Panc1 (cell line): ENCODE measurements around the gene CYP27A1. TPM values are rescaled to one million over a fixed set of nuclear protein-coding genes. Genes with fewer than 3 reads are reported as not detected.

Source experiments
- ATAC-seq: fragments of 200-7000 bp; cut with Tn5 transposase; 2 replicates; pipeline ENCODE4 v1.9.1; 2020; ENCODE audit warnings: mild to moderate bottlenecking, moderate library complexity
- BruUV-seq: library from RNA; stranded (reverse); fragments of 400-500 nt; replicated peaks from 2 replicates; lab custom pipeline; 2021; lab: Mats Ljungman, UMichigan
- CTCF ChIA-PET: fragments of 300-600 bp; sonication (Branson Sonifier 250); formaldehyde crosslinking; loops from one replicate; lab custom pipeline; 2022; ENCODE audit warnings: antibody characterized with exemption; lab: Charles Lee
- POLR2A ChIA-PET: fragments of 300-600 bp; sonication (Branson Sonifier 250); formaldehyde crosslinking; loops from one replicate; lab custom pipeline; 2022; ENCODE audit warnings: antibody characterized with exemption; lab: Charles Lee
- DNase-seq: peaks from one replicate; pipeline ENCODE4 v3.0.0-alpha.2; 2010; ENCODE audit warnings: low read depth, low spot score
- H3K27ac ChIP-seq: 2 replicates; pipeline ENCODE4 v1.5.1; 2011; ENCODE audit warnings: mild to moderate bottlenecking, low read length, inconsistent platforms
- H3K27me3 ChIP-seq: fragments of 200-500 bp; sonication (Bioruptor generic); 2 replicates; pipeline ENCODE4 v1.6.0; 2014; ENCODE audit warnings: low read length, inconsistent platforms; ENCODE audit not compliant: control insufficient read depth, insufficient read depth
- H3K36me3 ChIP-seq: fragments of 200-500 bp; sonication (Bioruptor generic); 2 replicates; pipeline ENCODE4 v1.5.1; 2014; ENCODE audit warnings: inconsistent platforms, mild to moderate bottlenecking, low read length, moderate library complexity; ENCODE audit not compliant: control insufficient read depth, insufficient read depth
- H3K4me1 ChIP-seq: 2 replicates; pipeline ENCODE4 v1.5.1; 2011; ENCODE audit warnings: inconsistent platforms, mild to moderate bottlenecking, low read length, moderate library complexity; ENCODE audit not compliant: control insufficient read depth, insufficient read depth
- H3K4me3 ChIP-seq, 2 experiments: 2 replicates each; pipeline ENCODE4 v1.5.1; 2011 to 2012; ENCODE audit warnings: low read depth in 2 of 2, low read length in 2 of 2, mild to moderate bottlenecking in 2 of 2, inconsistent platforms in 1 of 2, moderate library complexity in 1 of 2
- H3K9me3 ChIP-seq: fragments of 200-500 bp; sonication (Bioruptor generic); 2 replicates; pipeline ENCODE4 v1.5.1; 2014; ENCODE audit warnings: low read depth, mild to moderate bottlenecking, inconsistent platforms, low read length, moderate library complexity; ENCODE audit not compliant: control insufficient read depth, insufficient read depth
- POLR2AphosphoS5 ChIP-seq: IDR thresholded peaks from 2 replicates; pipeline ENCODE4 v1.6.1; 2012; ENCODE audit warnings: mild to moderate bottlenecking, low read depth, low read length, moderate library complexity
- REST ChIP-seq, 2 experiments: IDR thresholded peaks; 2 replicates each; pipeline ENCODE4 v1.6.1; 2011 to 2012; ENCODE audit warnings: low read depth in 2 of 2, control low read depth in 1 of 2, low read length in 1 of 2, mild to moderate bottlenecking in 1 of 2, moderate library complexity in 1 of 2; ENCODE audit not compliant: insufficient read depth in 1 of 2
- SIN3A ChIP-seq: IDR thresholded peaks from 2 replicates; pipeline ENCODE4 v1.6.1; 2012; ENCODE audit warnings: low read depth, mild to moderate bottlenecking, low read length, moderate library complexity, borderline replicate concordance; ENCODE audit not compliant: insufficient read depth
- TCF7L2 ChIP-seq: IDR thresholded peaks from 2 replicates; pipeline ENCODE4 v1.6.1; 2011; ENCODE audit warnings: mild to moderate bottlenecking, low read depth, low read length, inconsistent platforms
- in situ Hi-C: cut with HindIII; loops from 2 replicates; pipeline ENCODE4 v1.10.0; 2016; ENCODE audit warnings: low sequenced_read_pairs, low pct_unique_long_range_greater_than_20kb
- intact Hi-C: fragments of 100-400 bp; cut with micrococcal nuclease; formaldehyde crosslinking; loops from one replicate; pipeline ENCODE4 v1.10.0; 2022; ENCODE audit not compliant: unreplicated experiment
- total RNA-seq: library from RNA; stranded (reverse); gene quantifications from one replicate; pipeline ENCODE4 v1.2.1, GENCODE V29; 2021; ENCODE audit not compliant: unreplicated experiment
- TF ChIP-seq, protein P1 (sequence below): fragments of 450-650 bp; IDR thresholded peaks from 2 replicates; pipeline ENCODE4 v1.5.1; 2017; ENCODE audit warnings: mild to moderate bottlenecking

Gene CYP27A1
- total RNA-seq, 1 experiment from 2014 or later = 7.7 TPM

DNA sequence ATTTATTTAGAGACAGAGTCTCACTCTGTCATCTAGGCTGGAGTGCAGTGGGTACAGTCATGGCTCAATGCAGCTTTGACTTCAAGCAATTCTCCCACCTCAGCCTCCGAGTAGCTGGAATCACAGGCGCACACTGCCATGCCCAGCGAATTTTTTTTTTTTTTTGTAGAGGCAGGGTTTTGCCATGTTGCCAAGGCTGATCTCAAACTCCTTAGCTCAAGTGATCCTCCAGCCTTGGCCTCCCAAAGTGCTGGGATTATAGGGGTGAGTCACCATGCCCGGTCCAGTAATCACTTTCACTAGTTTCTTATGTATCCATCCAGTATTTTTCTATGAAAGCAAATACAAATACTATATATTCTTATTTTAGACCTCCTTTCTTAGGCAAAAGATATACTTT, 25.7 kb downstream of the CYP27A1 start:
- in situ Hi-C loops (no loop called here), intact Hi-C loops (no loop called here)
- Histone ChIP-seq H3K4me1 (peaks cover 4% of the 10 kb centered on the region; the same call in 1 of the 2 replicates), H3K36me3 (no peaks in the 10 kb centered on the region), H3K27me3 (no peaks in the 10 kb centered on the region), H3K27ac (no peak overlapping the region), H3K4me3 (no peak overlapping the region), H3K9me3 (no peaks in the 10 kb centered on the region)
- ATAC-seq (no peak), DNase-seq (no peak)
- CTCF ChIA-PET = no interaction called here
- no TSS peak for BruUV-seq
- TF ChIP-seq REST (IDR thresholded peaks at IDR 0.05; ENCODE audit: insufficient read depth in 1 of 2, low read depth in 2 of 2, low read length in 1 of 2) = no peak
- TF ChIP-seq SIN3A = no peak
- TF ChIP-seq POLR2AphosphoS5 = no peak
- TF ChIP-seq, protein P1, sequence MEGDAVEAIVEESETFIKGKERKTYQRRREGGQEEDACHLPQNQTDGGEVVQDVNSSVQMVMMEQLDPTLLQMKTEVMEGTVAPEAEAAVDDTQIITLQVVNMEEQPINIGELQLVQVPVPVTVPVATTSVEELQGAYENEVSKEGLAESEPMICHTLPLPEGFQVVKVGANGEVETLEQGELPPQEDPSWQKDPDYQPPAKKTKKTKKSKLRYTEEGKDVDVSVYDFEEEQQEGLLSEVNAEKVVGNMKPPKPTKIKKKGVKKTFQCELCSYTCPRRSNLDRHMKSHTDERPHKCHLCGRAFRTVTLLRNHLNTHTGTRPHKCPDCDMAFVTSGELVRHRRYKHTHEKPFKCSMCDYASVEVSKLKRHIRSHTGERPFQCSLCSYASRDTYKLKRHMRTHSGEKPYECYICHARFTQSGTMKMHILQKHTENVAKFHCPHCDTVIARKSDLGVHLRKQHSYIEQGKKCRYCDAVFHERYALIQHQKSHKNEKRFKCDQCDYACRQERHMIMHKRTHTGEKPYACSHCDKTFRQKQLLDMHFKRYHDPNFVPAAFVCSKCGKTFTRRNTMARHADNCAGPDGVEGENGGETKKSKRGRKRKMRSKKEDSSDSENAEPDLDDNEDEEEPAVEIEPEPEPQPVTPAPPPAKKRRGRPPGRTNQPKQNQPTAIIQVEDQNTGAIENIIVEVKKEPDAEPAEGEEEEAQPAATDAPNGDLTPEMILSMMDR = no peak
- TF ChIP-seq TCF7L2 = no peak
- POLR2A ChIA-PET = no interaction called here

DNA sequence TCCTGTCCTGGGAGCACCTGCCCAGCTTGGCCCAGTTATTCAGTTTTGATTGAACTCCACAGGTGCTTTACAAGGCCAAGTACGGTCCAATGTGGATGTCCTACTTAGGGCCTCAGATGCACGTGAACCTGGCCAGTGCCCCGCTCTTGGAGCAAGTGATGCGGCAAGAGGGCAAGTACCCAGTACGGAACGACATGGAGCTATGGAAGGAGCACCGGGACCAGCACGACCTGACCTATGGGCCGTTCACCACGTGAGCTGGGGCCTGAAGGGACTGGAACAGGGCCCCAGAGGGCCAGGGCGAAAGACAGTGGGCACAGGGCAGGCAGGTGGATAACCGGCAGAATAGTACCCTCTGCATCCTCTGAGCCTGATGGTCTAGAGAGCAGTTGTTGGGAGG, 27.6 kb downstream of the CYP27A1 start:
- Histone ChIP-seq H3K4me1 (peaks cover 4% of the 10 kb centered on the region; the same call in 1 of the 2 replicates), H3K36me3 (no peaks in the 10 kb centered on the region), H3K4me3 (no peak overlapping the region), H3K27ac (no peak overlapping the region), H3K9me3 (no peaks in the 10 kb centered on the region), H3K27me3 (no peaks in the 10 kb centered on the region)
- ATAC-seq = no peak
- intact Hi-C loops (no loop called here), in situ Hi-C loops (no loop called here)
- CTCF ChIA-PET = interaction anchor here (0.6 kb wide), 1 partner anchor 183 kb away, joined by 5 read pairs; no protein-coding TSS in a partner anchor
- POLR2A ChIA-PET = no interaction called here
- no TSS peak for BruUV-seq
- DNase-seq = no peak
- TF ChIP-seq REST (IDR thresholded peaks at IDR 0.05; ENCODE audit: insufficient read depth in 1 of 2, low read depth in 2 of 2, low read length in 1 of 2) = no peak
- no peak for TF ChIP-seq POLR2AphosphoS5
- TF ChIP-seq, protein P1 = no peak
- no peak for TF ChIP-seq TCF7L2
- no peak for TF ChIP-seq SIN3A
